Muscle of arm (tissue), 12 donors: ENCODE measurements around the gene OCA2. TPM values are rescaled to one million over a fixed set of nuclear protein-coding genes. Genes with fewer than 3 reads are reported as not detected.

Source experiments
- DNase-seq: peaks from one replicate; pipeline ENCODE4 v3.0.0-alpha.2; 2013
- polyA plus RNA-seq, 12 donors: library from polyadenylated mRNA; unstranded; fragments of 120-200 nt; gene quantifications; one replicate each; pipeline ENCODE4 v1.2.1, GENCODE V29; 2013; ENCODE audit not compliant: insufficient read length in 12 of 12

Gene OCA2
- polyA plus RNA-seq, 12 donors: 2.0 to 4.9 (median 2.8) TPM; not detected in 1

- DNase-seq: no peak
Observed at GRCh38 chr15:28105224-28105791, 6.2 kb upstream of the OCA2 start.

GRCh38 chr15:28104326-28104725, 5.2 kb upstream of the OCA2 start:
- no peak for DNase-seq

GRCh38 chr15:28103831-28104230, 4.7 kb upstream of the OCA2 start:
- DNase-seq: no peak

- DNase-seq: no peak
Observed at GRCh38 chr15:28101983-28102441, 2.9 kb upstream of the OCA2 start.

- DNase-seq: no peak
Observed at GRCh38 chr15:28101201-28101600, 2.1 kb upstream of the OCA2 start.

GRCh38 chr15:28100516-28101195, 1.5 kb upstream of the OCA2 start:
- no peak for DNase-seq

- no peak for DNase-seq
Observed at GRCh38 chr15:28099555-28100140, 533 bp upstream of the OCA2 start.

- no peak for DNase-seq
Observed at GRCh38 chr15:28098360-28098765, 752 bp downstream of the OCA2 start.

- DNase-seq: no peak
Observed at GRCh38 chr15:28097656-28098359, 1.3 kb downstream of the OCA2 start.

- DNase-seq: no peak
Observed at GRCh38 chr15:28096670-28097431, 2.3 kb downstream of the OCA2 start.

GRCh38 chr15:28096411-28096669, 2.8 kb downstream of the OCA2 start:
- DNase-seq: no peak

- no peak for DNase-seq
Observed at GRCh38 chr15:28094732-28095521, 4.2 kb downstream of the OCA2 start.

- DNase-seq: no peak
Observed at GRCh38 chr15:28093752-28094535, 5.2 kb downstream of the OCA2 start.

- no peak for DNase-seq
Observed at GRCh38 chr15:28091313-28091712, 7.8 kb downstream of the OCA2 start.

- DNase-seq: no peak
Observed at GRCh38 chr15:28086175-28086703, 12.9 kb downstream of the OCA2 start.

GRCh38 chr15:28085489-28086174, 13.5 kb downstream of the OCA2 start:
- DNase-seq: no peak

GRCh38 chr15:28084547-28084946, 14.6 kb downstream of the OCA2 start:
- DNase-seq: no peak

- DNase-seq: no peak
Observed at GRCh38 chr15:28082891-28083684, 16.0 kb downstream of the OCA2 start.

- DNase-seq: no peak
Observed at GRCh38 chr15:28081594-28081993, 17.5 kb downstream of the OCA2 start.
